K562 treated with DMSO at 1 percent for 24 hours (cell line): ENCODE results near the gene TMCC2. TPM values are rescaled to one million over a fixed set of nuclear protein-coding genes. Genes with fewer than 3 reads are reported as not detected.

Experiments
- total RNA-seq: library from RNA; unstranded; fragments of 300-600 nt; gene quantifications from 2 replicates; pipeline ENCODE4 v1.2.3, GENCODE V29; 2022; ENCODE audit warnings: low read depth; ENCODE audit not compliant: insufficient read depth

Gene TMCC2
- 14.5 and 14.8 TPM in 2 replicates for total RNA-seq

GRCh38 chr1:205227584-205228013 is at the start of gene TMCC2:
TMCC2 (plus strand) TSS chr1:205227946; CDS start chr1:205228565, 619 bp downstream.

DNA sequence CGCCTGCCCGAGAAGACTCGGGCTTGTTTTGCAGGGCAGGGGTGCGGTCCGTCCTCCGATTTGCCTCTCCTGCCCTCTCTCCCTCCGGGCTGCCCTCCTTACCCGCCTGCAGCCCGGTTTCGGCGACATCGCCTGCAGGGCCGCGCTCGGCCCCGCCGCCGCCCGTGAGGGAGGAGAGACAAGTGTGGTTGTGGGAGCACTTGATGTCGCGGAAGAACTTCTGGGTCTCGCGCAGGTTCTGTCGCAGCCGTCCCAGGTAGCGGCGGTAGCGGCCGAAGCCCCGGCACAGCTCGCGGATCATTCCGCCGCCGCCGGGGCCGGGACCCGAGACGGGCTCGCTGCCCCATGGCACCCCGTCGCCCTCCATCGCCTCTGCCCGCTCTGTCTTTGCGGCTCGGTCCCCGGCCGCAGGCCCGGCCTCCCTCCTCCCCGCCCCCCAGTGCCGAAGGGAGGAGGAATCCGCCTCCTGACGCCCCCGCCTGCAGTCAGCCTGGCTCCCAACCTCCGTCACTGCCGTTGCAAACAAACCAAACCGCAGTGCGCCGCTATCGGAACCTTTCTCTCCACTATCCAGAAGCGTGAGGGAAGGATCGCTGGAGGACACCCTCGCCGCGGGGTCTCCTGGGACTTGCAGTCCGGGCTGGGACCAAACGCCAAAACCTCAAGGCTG is 16.4 kb upstream of the TMCC2 start, which contains the start of gene DSTYK:
Gene DSTYK, minus strand, starts transcription at position 534 of the 670 bp plus-strand sequence. Its CDS starts 167 bp downstream, at position 367.

DNA sequence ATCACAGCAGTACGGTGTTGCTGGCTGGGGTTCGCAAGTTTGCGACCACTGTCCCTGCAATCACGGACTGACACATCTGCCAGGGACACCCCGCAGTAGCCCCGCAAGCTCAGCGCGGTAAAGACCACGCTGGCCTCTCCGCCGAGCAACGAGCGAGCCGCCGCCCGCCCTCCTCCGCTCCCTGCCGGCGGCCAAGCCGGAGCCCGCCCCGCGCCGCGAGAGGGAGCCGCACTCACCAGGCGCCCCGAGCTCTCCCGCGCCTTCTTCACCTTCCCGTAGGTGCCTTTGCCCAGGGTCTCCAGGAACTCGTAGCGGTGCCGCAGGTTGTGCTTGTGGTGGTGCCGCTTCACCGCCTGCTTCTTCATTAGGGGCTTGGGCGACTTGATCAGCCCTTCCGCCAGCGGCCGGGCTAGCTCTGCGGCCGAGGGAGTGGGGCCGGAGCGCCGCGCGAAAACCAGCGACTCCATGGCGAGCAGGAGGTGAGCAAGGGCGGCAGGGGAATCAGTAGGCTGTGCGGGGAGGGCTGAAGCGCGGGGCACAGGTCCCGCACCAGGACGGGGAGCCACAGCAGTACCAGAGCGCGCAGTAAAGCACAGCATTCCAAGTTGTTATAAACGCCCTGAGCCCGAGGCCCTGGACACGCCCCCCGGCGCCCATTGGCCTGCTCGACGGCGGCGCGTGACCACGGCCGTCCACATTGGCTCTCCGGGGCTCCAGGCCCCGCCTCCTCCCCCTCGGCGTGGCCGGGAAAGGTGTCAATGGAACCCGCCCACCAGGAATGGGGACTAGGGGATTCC is 93.6 kb downstream of the TMCC2 start, which contains the start of gene NUAK2:
Gene NUAK2, minus strand, starts transcription at position 584 of the 797 bp plus-strand sequence. Its CDS starts 117 bp downstream, at position 467.

Other genes starting within 250 kb of the TMCC2 start
- gene CNTN2, start 184.7 kb upstream of the TMCC2 start, total RNA-seq: not detected in 2 replicates
- 8.6 and 8.7 TPM in 2 replicates for gene TMEM81, start 143.5 kb upstream of the TMCC2 start, total RNA-seq
- gene RBBP5, start 106.0 kb upstream of the TMCC2 start, total RNA-seq: 19.8 and 21.7 TPM in 2 replicates
- gene DSTYK, start 16.2 kb upstream of the TMCC2 start, total RNA-seq: 6.4 and 8.0 TPM in 2 replicates
- 0.89 and 1.1 TPM in 2 replicates for gene NUAK2, start 93.8 kb downstream of the TMCC2 start, total RNA-seq
- gene KLHDC8A, start 129.0 kb downstream of the TMCC2 start, total RNA-seq: 0.56 TPM in 1 of 2 replicates, not detected in the other
- not detected in 2 replicates for gene LEMD1, start 194.1 kb downstream of the TMCC2 start, total RNA-seq
- 0.67 and 1.6 TPM in 2 replicates for gene BLACAT1, start 228.1 kb downstream of the TMCC2 start, total RNA-seq